ENCODE measurements around the gene IQSEC1.

IQSEC1 gene

GRCh38 chr3:12959410-12959809 lies 113.8 kb downstream of the IQSEC1 start:
- TF ChIP-seq CTCF (IDR thresholded peaks at IDR 0.05; ENCODE audit: low read depth, low read length), result no peak
- H3K4me3 ChIP-seq (replicated peaks in 1 of 2; ENCODE audit: low read depth in 2 of 2, low read length in 2 of 2), result no peak overlapping the region
- DNase-seq (ENCODE audit: low read depth in 2 of 2), result no peak

- H3K4me3 ChIP-seq (replicated peaks in 1 of 2; ENCODE audit: low read depth in 2 of 2, low read length in 2 of 2), result no peak overlapping the region
- no peak for TF ChIP-seq CTCF (IDR thresholded peaks at IDR 0.05; ENCODE audit: low read depth, low read length)
- DNase-seq (ENCODE audit: low read depth in 2 of 2), result no peak
These were observed 115.1 kb downstream of the IQSEC1 start for GRCh38 chr3:12957824-12958792.

GRCh38 chr3:12957339-12957738 lies 115.9 kb downstream of the IQSEC1 start:
- DNase-seq (ENCODE audit: low read depth in 2 of 2), result no peak
- no peak overlapping the region for H3K4me3 ChIP-seq (replicated peaks in 1 of 2; ENCODE audit: low read depth in 2 of 2, low read length in 2 of 2)
- TF ChIP-seq CTCF (IDR thresholded peaks at IDR 0.05; ENCODE audit: low read depth, low read length), result no peak

GRCh38 chr3:12956316-12956660 lies 116.9 kb downstream of the IQSEC1 start:
- TF ChIP-seq CTCF (IDR thresholded peaks at IDR 0.05; ENCODE audit: low read depth, low read length), result no peak
- H3K4me3 ChIP-seq (replicated peaks in 1 of 2; ENCODE audit: low read depth in 2 of 2, low read length in 2 of 2), result no peak overlapping the region
- no peak for DNase-seq (ENCODE audit: low read depth in 2 of 2)

GRCh38 chr3:12955651-12956315 lies 117.4 kb downstream of the IQSEC1 start:
- DNase-seq (ENCODE audit: low read depth in 2 of 2), result no peak
- no peak for TF ChIP-seq CTCF (IDR thresholded peaks at IDR 0.05; ENCODE audit: low read depth, low read length)

GRCh38 chr3:12954891-12955650 lies 118.2 kb downstream of the IQSEC1 start:
- no peak for TF ChIP-seq CTCF (IDR thresholded peaks at IDR 0.05; ENCODE audit: low read depth, low read length)
- H3K4me3 ChIP-seq (replicated peaks in 1 of 2; ENCODE audit: low read depth in 2 of 2, low read length in 2 of 2), result no peak overlapping the region
- DNase-seq (ENCODE audit: low read depth in 2 of 2), result peak; percentile 22 to 56

More at GRCh38 chr3:12955651-12956315, 117.4 kb downstream of the IQSEC1 start:
- H3K4me3 ChIP-seq (replicated peaks in 1 of 2; ENCODE audit: low read depth in 2 of 2, low read length in 2 of 2), result no peak overlapping the region

Data from cardiac fibroblast (primary cell).